Activated naive CD8-positive, alpha-beta T cell treated with anti-CD3 and anti-CD28 coated beads, Interleukin-2, amount 50 U/mL, for 24 hours (primary cell): ENCODE results near the gene MED12L.

Experiments
- ATAC-seq: fragments of 150-1000 bp; cut with Tn5 transposase; one replicate; pipeline ENCODE4 v1.10.0; 2021
- DNase-seq: peaks from one replicate; pipeline ENCODE4 v3.0.0; 2021
- H3K27ac Mint-ChIP-seq: one replicate; pipeline ENCODE4 v1.8.0; 2021; ENCODE audit warnings: mild to moderate bottlenecking, mixed read lengths
- H3K27me3 Mint-ChIP-seq: one replicate; pipeline ENCODE4 v1.8.0; 2021; ENCODE audit warnings: mixed read lengths
- H3K36me3 Mint-ChIP-seq: one replicate; pipeline ENCODE4 v1.8.0; 2021; ENCODE audit warnings: low read depth, mixed read lengths
- H3K4me1 Mint-ChIP-seq: one replicate; pipeline ENCODE4 v1.8.0; 2021; ENCODE audit warnings: mixed read lengths
- H3K4me3 Mint-ChIP-seq: one replicate; pipeline ENCODE4 v1.8.0; 2021; ENCODE audit warnings: mild to moderate bottlenecking, moderate library complexity, mixed read lengths
- H3K9me3 Mint-ChIP-seq: one replicate; pipeline ENCODE4 v1.8.0; 2021; ENCODE audit warnings: mixed read lengths

MED12L gene

DNA sequence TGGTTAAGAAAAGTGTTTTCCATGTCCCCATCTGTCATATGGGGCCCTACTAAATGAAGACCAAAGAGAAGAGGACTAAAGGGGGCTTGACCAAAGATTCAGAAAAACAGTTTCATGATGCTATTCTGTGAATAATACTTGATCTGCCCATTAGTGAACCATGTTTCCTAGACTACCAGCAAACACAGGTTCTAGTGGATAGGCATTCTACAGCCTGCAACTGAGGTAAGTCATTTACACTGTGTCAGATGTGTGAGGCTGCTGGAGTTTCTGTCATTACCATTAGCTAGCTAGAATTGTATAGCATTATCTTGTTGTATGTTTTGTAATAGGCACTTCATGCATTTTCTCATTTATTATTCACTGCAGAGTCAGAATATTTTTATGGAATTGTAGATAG, 111.0 kb downstream of the MED12L start:
- H3K27ac Mint-ChIP-seq, result peak overlapping the region; percentile 40
- ATAC-seq (peak; percentile 63), DNase-seq (no peak)
- peak overlapping the region; percentile 12 for H3K4me3 Mint-ChIP-seq
- peaks cover 17% of the 10 kb centered on the region for H3K9me3 Mint-ChIP-seq
- H3K36me3 Mint-ChIP-seq, result peaks cover 56% of the 10 kb centered on the region
- peaks cover 61% of the 10 kb centered on the region for H3K4me1 Mint-ChIP-seq
- no peaks in the 10 kb centered on the region for H3K27me3 Mint-ChIP-seq

DNA sequence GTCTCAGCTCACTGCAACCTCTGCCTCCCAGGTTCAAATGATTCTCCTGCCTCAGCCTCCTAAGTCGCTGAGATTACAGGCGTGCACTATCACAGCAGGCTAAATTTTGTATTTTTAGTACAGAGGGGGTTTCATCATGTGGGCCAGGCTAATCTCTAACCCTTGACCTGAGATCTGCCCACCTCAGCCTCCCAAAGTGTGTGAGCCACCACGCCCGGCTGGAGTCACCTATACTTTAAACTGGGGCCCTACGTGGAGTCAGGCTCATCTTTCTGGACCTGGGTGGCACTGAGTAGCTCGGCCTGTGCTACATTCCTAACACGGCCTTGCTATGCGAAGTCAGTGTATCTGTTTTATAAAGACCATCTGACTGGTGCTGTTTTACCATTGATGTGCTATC, 111.8 kb downstream of the MED12L start:
- peaks cover 63% of the 10 kb centered on the region for H3K36me3 Mint-ChIP-seq
- H3K4me3 Mint-ChIP-seq, result no peak overlapping the region
- H3K9me3 Mint-ChIP-seq, result peaks cover 17% of the 10 kb centered on the region
- no peaks in the 10 kb centered on the region for H3K27me3 Mint-ChIP-seq
- DNase-seq (no peak), ATAC-seq (no peak)
- H3K4me1 Mint-ChIP-seq, result peaks cover 59% of the 10 kb centered on the region
- no peak overlapping the region for H3K27ac Mint-ChIP-seq

DNA sequence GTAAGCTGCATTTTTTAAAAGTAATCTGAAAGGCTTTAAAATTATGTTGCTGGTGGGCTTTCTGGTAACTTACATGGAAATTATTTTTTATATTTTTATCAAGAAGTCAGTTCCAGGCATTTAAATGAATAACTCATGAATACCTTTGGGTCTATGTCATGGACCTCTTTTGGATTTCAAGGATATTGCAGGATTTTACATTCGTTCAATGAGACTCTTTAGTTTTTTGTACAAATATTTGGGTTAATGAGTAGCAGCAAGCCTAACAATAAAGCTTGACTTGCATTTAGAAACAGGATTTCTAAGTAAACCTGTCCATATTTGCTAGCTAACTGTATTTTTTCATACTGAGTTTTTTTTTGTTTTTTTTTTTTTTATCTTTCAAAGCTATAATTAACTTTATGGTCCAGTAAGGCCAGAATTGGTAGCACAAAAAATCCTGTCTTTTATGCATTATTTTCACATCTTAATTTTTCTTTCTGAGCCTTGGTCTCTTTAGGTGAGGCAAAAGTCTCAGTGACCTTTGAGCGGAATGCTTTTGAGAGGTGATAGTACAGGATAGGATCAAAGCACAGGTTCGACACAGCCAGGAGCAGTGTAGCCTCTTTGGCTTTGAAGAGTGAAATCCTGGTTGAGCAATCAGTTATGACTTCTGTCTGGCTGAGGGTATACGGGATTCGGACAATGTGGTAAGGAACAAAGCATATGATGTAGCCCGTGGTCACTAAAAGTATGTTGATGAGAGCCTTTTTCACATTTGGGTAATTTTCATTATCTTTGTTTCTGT, 112.7 kb downstream of the MED12L start:
- Mint-ChIP-seq H3K4me3 (peak overlapping the region; percentile 89), H3K27ac (peak overlapping the region; percentile 98), H3K36me3 (peaks cover 66% of the 10 kb centered on the region), H3K9me3 (peaks cover 13% of the 10 kb centered on the region), H3K4me1 (peaks cover 58% of the 10 kb centered on the region), H3K27me3 (peaks cover 2% of the 10 kb centered on the region)
- ATAC-seq, result no peak
- no peak for DNase-seq

DNA sequence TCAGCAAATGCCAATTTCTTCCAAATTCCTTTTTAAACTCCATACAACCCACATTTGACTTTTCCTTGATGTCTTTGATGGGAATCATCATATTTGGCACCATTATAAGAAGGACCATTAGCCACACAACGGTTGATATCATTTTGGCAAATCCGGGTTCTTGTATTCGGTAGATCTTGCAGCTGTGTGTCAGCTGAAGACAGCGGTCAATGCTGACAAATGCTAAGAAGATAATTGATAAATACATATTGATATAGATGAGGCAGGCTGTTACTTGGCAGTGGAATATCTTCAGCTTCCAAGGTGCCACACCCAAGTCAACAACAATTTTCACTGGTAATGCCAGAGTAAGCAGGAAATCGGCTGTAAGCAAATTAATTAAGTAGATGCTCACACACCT, 113.4 kb downstream of the MED12L start:
- H3K9me3 Mint-ChIP-seq, result peaks cover 13% of the 10 kb centered on the region
- ATAC-seq (no peak), DNase-seq (no peak)
- peak overlapping the region; percentile 98 for H3K27ac Mint-ChIP-seq
- H3K4me1 Mint-ChIP-seq, result peaks cover 58% of the 10 kb centered on the region
- peak overlapping the region; percentile 89 for H3K4me3 Mint-ChIP-seq
- peaks cover 62% of the 10 kb centered on the region for H3K36me3 Mint-ChIP-seq
- H3K27me3 Mint-ChIP-seq, result peaks cover 2% of the 10 kb centered on the region

DNA sequence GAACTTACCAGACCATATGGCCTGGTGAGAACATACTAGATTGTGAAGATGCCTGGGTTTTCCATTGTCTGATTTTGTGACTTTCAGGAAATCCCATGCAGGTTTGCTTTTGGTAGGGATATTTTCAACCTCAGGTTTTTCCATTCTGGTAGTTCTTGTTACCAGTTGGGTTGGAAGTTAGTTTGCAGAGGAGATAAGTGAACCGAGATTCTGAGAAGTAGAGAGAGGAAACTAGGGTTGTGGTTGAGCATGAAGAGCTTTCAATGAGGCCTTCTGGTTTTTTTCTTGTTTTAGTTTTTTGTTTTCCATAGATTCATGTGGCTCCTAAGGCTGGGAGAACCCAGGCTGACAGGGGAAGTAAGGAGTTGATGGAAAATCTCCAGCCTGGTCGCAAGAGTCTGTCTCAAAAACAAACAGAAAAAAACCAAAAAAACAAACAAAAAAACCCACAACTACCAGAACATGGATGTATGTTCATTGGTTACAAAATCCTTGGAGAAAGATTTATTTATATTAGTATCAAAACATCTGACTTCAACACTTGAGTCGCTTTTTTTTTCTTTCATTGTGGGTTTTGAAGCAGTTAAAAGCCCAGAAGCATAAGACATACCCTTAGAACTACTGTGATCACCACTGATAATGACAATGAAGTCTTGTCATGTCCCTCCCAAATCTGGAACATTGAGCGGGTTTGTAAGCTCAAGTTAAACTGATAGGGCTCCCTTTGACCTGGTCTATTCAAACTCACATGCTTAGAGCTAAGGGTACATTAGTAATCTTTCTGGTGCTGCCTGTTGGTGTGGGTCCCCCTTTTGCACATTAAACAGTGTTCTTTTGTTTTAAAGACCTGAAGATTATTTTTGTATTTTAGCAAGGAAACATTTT, 114.3 kb downstream of the MED12L start:
- ATAC-seq (peak; percentile 33), DNase-seq (no peak)
- H3K27me3 Mint-ChIP-seq, result peaks cover 2% of the 10 kb centered on the region
- peaks cover 66% of the 10 kb centered on the region for H3K4me1 Mint-ChIP-seq
- peak overlapping the region; percentile 89 for H3K4me3 Mint-ChIP-seq
- peaks cover 62% of the 10 kb centered on the region for H3K36me3 Mint-ChIP-seq
- peaks cover 13% of the 10 kb centered on the region for H3K9me3 Mint-ChIP-seq
- peak overlapping the region; percentile 98 for H3K27ac Mint-ChIP-seq

DNA sequence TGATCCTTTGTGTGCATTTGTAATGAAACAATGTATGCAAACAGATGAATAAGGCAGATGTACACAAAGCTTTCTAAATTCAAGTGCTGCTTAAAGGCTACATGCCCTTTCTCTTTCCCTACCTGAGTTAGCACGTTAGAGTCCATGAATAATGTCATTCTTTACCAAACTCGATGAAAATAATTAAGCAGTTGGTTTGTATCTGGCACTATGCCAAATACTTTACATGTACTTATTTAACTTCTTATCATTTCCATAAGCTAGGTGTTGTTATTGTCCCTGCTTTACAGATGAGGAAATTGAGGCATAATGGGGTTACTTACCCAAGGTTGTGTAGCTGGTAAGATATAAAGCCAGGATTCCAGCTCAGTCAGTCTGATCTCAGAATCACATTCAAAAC, 115.1 kb downstream of the MED12L start:
- peak overlapping the region; percentile 89 for H3K4me3 Mint-ChIP-seq
- ATAC-seq (no peak), DNase-seq (no peak)
- H3K4me1 Mint-ChIP-seq, result peaks cover 74% of the 10 kb centered on the region
- H3K36me3 Mint-ChIP-seq, result peaks cover 61% of the 10 kb centered on the region
- H3K9me3 Mint-ChIP-seq, result peaks cover 13% of the 10 kb centered on the region
- H3K27me3 Mint-ChIP-seq, result peaks cover 2% of the 10 kb centered on the region
- H3K27ac Mint-ChIP-seq, result peak overlapping the region; percentile 98

DNA sequence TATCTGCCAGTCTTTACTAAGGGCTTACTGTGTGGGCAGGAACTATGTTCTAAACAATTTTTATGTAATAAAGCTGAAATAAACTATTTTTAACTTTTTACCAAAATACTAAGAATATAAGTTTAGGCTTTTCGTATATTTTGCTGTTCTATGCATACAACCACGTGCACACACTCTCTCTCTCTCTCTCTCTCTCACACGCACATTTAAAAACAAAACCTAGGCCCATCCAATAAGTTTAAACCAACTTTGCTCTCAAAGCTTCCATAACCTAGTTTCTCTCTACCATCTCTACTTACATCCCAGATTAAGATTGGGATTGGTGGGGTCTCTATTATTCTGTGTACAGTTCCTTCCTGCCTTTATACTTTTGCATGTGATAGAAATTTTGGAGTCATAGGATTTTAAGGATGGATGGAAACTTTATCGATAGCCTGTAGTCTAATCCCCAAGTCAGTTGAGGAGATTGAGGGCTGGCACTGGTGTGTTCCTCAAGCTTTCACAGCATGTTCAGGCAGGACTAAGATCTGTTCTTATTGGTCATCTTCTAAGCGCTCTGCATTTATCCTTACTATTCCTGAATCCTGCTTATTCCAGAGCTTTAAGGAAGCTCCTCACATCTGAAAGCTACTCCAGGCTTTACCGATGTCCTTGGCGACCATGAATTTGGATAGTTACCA, 115.7 kb downstream of the MED12L start:
- ATAC-seq (no peak), DNase-seq (no peak)
- H3K27ac Mint-ChIP-seq, result peak overlapping the region; percentile 98
- H3K36me3 Mint-ChIP-seq, result peaks cover 58% of the 10 kb centered on the region
- peaks cover 76% of the 10 kb centered on the region for H3K4me1 Mint-ChIP-seq
- H3K9me3 Mint-ChIP-seq, result peaks cover 13% of the 10 kb centered on the region
- H3K27me3 Mint-ChIP-seq, result peaks cover 2% of the 10 kb centered on the region
- peak overlapping the region; percentile 89 for H3K4me3 Mint-ChIP-seq

DNA sequence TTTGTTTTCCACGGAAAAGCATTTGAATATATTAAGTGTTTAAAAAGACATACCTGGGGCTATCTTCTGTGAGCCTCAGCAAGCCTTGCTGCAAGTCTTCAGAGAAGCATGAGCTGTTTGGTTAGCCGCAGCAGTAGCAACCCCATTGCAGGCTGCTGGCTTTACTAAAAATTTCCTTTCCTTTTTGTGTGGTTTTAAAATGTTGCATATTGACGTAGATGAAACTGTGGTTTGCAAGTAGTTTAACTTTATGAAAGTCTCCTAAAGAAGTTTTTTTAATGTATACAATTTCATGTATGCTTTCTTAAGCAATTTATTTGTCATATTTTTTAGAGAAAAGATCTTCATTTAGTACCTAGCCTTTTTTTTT, 117.6 kb downstream of the MED12L start, which contains the start of gene GPR171:
TSS of gene GPR171 (minus strand) at position 166 of the 370 bp plus-strand sequence. CDS start 3,830 bp downstream, outside the sequence.
- peak; percentile 68 for DNase-seq
- peaks cover 13% of the 10 kb centered on the region for H3K9me3 Mint-ChIP-seq
- H3K36me3 Mint-ChIP-seq, result peaks cover 49% of the 10 kb centered on the region
- peak within 1 kb of the TSS; percentile 89 for H3K4me3 Mint-ChIP-seq
- peak within 1 kb of the TSS; percentile 99 for H3K27ac Mint-ChIP-seq
- H3K27me3 Mint-ChIP-seq, result peaks cover 2% of the 10 kb centered on the region
- peaks cover 85% of the 10 kb centered on the region for H3K4me1 Mint-ChIP-seq
- peak; percentile 75 for ATAC-seq

DNA sequence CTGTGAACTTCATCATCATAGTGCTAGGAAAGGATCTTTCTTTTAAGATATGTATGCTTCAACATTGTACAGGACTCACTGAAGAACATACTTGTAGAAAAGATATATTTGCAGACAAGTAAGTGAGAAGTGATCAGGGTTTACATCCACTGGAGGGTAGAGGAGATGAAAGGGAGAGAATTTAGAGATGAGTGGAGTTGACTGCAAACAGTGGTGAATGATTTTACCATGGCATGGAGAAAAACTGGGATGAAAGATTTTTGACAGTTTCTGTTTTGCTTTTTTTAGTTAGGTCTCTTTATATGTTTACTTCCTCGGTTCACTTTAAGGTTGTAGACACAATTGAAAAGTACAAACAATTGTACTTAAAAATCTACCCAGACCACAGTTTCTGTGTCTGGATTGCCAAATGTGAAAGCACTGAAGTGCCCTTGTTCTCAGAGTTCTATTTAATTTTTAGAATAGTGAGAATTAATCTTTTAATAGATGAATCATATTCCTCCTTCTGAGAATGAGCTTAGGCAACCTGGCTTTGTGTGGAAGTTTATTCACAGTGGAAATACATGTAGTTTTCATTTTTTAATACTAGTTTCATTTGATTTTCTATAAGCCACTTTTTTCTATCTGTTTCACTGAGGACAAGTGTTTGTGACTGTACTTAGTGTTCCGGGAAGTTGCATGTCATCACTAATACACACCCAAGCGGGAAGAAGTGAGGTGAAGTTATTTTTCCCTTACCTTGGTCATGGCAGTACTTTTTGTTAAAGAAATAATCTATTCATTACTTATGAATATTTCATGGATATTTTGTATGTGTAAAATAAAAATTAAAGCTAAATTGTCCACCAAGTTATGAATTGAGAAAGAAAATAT, 119.3 kb downstream of the MED12L start:
- DNase-seq, result no peak
- H3K4me1 Mint-ChIP-seq, result peaks cover 86% of the 10 kb centered on the region
- peaks cover 2% of the 10 kb centered on the region for H3K27me3 Mint-ChIP-seq
- peak overlapping the region; percentile 70 for H3K4me3 Mint-ChIP-seq
- no peaks in the 10 kb centered on the region for H3K9me3 Mint-ChIP-seq
- ATAC-seq, result peak; percentile 42
- peaks cover 33% of the 10 kb centered on the region for H3K36me3 Mint-ChIP-seq
- H3K27ac Mint-ChIP-seq, result peak overlapping the region; percentile 99

DNA sequence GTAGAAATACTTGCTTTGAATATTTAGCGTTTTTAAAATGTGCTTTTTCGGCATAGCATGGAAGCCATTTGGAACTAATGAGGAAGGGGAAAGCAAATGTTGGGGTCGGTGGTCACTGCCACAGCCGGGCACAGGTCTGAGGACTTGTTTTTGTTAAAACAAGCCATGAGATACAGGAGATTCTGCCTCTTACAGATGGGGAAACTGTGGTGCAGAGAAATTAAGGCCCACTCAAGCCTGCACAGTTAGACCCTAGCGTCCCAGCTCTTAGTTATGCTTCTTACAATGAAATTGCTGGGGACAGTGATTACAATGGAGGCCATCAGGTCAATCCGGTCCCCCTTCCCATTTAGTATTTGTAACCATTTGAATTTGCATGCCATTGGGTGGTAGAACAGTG, 120.0 kb downstream of the MED12L start:
- Mint-ChIP-seq H3K27ac (peak overlapping the region; percentile 99), H3K9me3 (no peaks in the 10 kb centered on the region), H3K27me3 (peaks cover 2% of the 10 kb centered on the region), H3K4me1 (peaks cover 88% of the 10 kb centered on the region), H3K4me3 (peak overlapping the region; percentile 70), H3K36me3 (peaks cover 27% of the 10 kb centered on the region)
- no peak for DNase-seq
- ATAC-seq, result no peak

DNA sequence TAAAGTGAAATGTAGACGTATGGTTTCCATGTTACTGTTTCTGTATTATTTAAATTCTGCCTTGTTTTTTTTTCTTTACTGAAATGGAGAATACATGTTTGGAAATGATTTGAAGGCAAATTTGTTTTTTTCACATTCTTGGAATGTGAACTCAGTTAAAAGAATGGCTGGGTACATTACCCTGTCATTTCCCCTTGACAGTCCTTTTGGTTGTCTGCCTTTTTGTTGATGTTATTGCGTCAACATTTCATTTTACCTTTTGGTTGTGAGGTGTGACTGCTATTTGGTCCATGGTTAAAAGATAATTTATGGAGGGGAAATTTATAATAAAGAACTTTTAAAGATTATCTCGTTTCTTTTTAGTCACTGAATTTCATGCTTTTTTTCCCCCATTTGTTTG, 120.7 kb downstream of the MED12L start:
- H3K9me3 Mint-ChIP-seq, result no peaks in the 10 kb centered on the region
- peaks cover 89% of the 10 kb centered on the region for H3K4me1 Mint-ChIP-seq
- peak overlapping the region; percentile 99 for H3K27ac Mint-ChIP-seq
- ATAC-seq (no peak), DNase-seq (no peak)
- H3K4me3 Mint-ChIP-seq, result peak overlapping the region; percentile 70
- H3K27me3 Mint-ChIP-seq, result peaks cover 2% of the 10 kb centered on the region
- H3K36me3 Mint-ChIP-seq, result peaks cover 19% of the 10 kb centered on the region

DNA sequence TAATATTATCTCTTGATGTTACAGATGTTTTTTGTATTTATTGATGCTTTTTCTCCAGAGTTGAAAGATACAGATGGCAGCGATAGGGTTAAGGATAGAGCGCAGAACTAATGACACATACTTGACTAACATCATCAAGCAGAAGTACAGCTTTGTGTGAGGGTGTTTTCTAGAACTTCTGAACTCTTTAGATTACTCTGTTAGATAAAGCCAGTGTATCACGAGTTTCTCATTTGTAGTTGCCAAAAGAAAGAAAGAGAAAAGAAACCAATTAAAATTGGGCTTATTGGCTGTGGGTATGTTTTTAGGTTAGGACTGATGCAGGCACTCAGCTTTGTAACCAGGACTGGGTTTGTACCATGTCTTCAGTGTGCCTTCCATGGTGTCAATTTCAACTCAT, 124.2 kb downstream of the MED12L start:
- ATAC-seq (peak; percentile 56), DNase-seq (no peak)
- Mint-ChIP-seq H3K4me3 (no peak overlapping the region), H3K27ac (peak overlapping the region; percentile 79), H3K27me3 (no peaks in the 10 kb centered on the region), H3K36me3 (no peaks in the 10 kb centered on the region), H3K9me3 (no peaks in the 10 kb centered on the region), H3K4me1 (peaks cover 75% of the 10 kb centered on the region)

DNA sequence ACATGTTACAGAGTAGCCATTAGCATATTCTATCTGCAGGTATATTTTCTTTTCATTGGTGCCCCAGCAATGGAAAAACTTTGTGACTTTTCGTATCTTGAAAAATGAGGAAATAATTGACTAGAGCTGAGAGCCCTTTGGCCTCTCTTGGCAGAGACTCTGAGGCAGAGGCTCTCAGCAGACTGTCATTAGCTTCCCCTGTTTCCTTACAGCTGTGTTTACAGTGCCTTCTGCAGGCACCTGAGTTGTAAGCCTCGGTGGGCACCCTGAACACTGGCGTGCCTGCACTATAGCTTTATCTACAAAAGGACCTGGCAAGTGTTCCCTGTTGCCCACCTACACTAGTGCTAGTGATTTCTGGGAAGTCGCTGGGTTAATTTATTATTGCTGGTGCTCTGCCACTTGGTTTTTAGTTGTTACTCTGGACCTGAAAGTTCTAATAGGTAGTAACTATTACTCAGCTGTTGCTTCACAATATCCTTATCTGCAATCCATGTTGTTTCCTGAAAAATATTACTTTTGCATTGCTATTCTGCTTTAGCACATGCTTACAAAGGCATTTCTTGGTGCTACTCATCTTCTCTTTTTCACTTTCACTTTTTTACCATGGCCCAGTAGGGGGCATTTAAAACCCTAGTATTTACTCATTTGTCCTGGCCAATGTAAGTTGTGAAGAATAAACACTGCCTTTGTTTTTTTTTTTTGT, 125.4 kb downstream of the MED12L start:
- DNase-seq (no peak), ATAC-seq (peak; percentile 31)
- Mint-ChIP-seq H3K4me1 (peaks cover 66% of the 10 kb centered on the region), H3K4me3 (peak overlapping the region; percentile 55), H3K27me3 (no peaks in the 10 kb centered on the region), H3K36me3 (no peaks in the 10 kb centered on the region), H3K9me3 (no peaks in the 10 kb centered on the region), H3K27ac (peak overlapping the region; percentile 79)
